22Rv1 (cell line): Measurements from ENCODE around the gene C12orf76.
"Not testable (repeated sequence)": the region's sequence is repeated elsewhere in the genome, so short reads cannot be mapped to it uniquely, and the experiment has no call there.

Experiments
- CTCF ChIP-seq: fragments of 450-650 bp; IDR thresholded peaks from 2 replicates; pipeline ENCODE4 v1.5.1; 2017; ENCODE audit warnings: mild to moderate bottlenecking
- ZFX ChIP-seq: fragments of 450-650 bp; IDR thresholded peaks from 2 replicates; pipeline ENCODE4 v1.6.1; 2017; ENCODE audit warnings: antibody characterized with exemption, borderline replicate concordance

- TF ChIP-seq CTCF, ZFX: not testable (repeated sequence)
Measured at GRCh38 chr12:110056643-110057042, 8.3 kb upstream of the C12orf76 start.
